Parathyroid adenoma (tissue), 2 donors: ENCODE data around the gene CTDSPL.

ENCODE experiments used
- H2AFZ ChIP-seq: fragments of 300-600 bp; sonication (generic); one replicate; pipeline ENCODE4 v1.7.0; 2017; ENCODE audit warnings: antibody characterized with exemption, mild to moderate bottlenecking
- H3K27ac ChIP-seq: fragments of 300-600 bp; sonication (generic); one replicate; pipeline ENCODE4 v1.7.0; 2017
- H3K27me3 ChIP-seq: fragments of 300-600 bp; sonication (generic); one replicate; pipeline ENCODE4 v1.7.0; 2017; ENCODE audit warnings: low read length; ENCODE audit not compliant: control insufficient read depth, insufficient read depth
- H3K36me3 ChIP-seq: fragments of 300-600 bp; sonication (generic); one replicate; pipeline ENCODE4 v1.7.0; 2017; ENCODE audit warnings: low read length; ENCODE audit not compliant: control insufficient read depth, insufficient read depth
- H3K4me1 ChIP-seq: fragments of 300-600 bp; sonication (generic); one replicate; pipeline ENCODE4 v1.7.0; 2017; ENCODE audit warnings: control low read depth
- H3K4me2 ChIP-seq: fragments of 300-600 bp; sonication (generic); one replicate; pipeline ENCODE4 v1.7.0; 2017; ENCODE audit warnings: low read length
- H3K4me3 ChIP-seq: fragments of 300-600 bp; sonication (generic); one replicate; pipeline ENCODE4 v1.7.0; 2017; ENCODE audit warnings: low read depth, low read length
- H3K79me2 ChIP-seq: fragments of 300-600 bp; sonication (generic); one replicate; pipeline ENCODE4 v1.7.0; 2017; ENCODE audit warnings: control low read depth
- H3K9ac ChIP-seq: fragments of 300-600 bp; sonication (generic); one replicate; pipeline ENCODE4 v1.7.0; 2017; ENCODE audit warnings: mild to moderate bottlenecking
- H3K9me3 ChIP-seq: fragments of 300-600 bp; sonication (generic); one replicate; pipeline ENCODE4 v1.7.0; 2017; ENCODE audit warnings: low read length; ENCODE audit not compliant: control insufficient read depth
- TF ChIP-seq, protein P1 (sequence below): fragments of 300-600 bp; sonication (generic); IDR thresholded peaks from one replicate; pipeline ENCODE4 v1.7.0; 2017; ENCODE audit warnings: antibody characterized with exemption, mild to moderate bottlenecking
- donor health status: primary hyperparathyroidism.

CTDSPL gene

DNA sequence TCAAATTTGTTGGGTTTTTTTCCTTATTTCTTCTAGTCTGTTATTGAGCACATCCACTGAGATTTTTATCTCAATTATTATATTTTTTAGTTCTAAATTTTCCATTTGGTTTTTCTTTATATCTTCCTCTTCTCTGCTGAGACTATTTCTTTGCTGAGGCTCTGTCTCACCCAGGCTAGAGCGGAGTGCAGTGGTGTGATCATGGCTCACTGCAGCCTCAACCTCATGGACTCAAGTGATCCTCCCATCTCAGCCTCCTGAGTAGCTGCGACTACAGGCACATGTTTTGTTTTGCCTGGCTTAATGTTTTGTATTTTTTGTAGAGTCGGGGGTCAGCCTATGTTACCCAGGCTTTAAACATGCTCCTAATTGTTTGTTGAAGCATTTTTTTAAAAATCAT lies 10.2 kb downstream of the CTDSPL start:
- Histone ChIP-seq H3K79me2 (peaks cover 52% of the 10 kb centered on the region), H3K27ac (no peak overlapping the region), H3K27me3 (no peaks in the 10 kb centered on the region), H3K9ac (no peak overlapping the region), H2AFZ (no peak overlapping the region), H3K4me2 (no peak overlapping the region), H3K4me1 (no peaks in the 10 kb centered on the region), H3K9me3 (no peaks in the 10 kb centered on the region), H3K36me3 (no peaks in the 10 kb centered on the region), H3K4me3 (no peak overlapping the region)
- TF ChIP-seq, protein P1, sequence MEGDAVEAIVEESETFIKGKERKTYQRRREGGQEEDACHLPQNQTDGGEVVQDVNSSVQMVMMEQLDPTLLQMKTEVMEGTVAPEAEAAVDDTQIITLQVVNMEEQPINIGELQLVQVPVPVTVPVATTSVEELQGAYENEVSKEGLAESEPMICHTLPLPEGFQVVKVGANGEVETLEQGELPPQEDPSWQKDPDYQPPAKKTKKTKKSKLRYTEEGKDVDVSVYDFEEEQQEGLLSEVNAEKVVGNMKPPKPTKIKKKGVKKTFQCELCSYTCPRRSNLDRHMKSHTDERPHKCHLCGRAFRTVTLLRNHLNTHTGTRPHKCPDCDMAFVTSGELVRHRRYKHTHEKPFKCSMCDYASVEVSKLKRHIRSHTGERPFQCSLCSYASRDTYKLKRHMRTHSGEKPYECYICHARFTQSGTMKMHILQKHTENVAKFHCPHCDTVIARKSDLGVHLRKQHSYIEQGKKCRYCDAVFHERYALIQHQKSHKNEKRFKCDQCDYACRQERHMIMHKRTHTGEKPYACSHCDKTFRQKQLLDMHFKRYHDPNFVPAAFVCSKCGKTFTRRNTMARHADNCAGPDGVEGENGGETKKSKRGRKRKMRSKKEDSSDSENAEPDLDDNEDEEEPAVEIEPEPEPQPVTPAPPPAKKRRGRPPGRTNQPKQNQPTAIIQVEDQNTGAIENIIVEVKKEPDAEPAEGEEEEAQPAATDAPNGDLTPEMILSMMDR: no peak

DNA sequence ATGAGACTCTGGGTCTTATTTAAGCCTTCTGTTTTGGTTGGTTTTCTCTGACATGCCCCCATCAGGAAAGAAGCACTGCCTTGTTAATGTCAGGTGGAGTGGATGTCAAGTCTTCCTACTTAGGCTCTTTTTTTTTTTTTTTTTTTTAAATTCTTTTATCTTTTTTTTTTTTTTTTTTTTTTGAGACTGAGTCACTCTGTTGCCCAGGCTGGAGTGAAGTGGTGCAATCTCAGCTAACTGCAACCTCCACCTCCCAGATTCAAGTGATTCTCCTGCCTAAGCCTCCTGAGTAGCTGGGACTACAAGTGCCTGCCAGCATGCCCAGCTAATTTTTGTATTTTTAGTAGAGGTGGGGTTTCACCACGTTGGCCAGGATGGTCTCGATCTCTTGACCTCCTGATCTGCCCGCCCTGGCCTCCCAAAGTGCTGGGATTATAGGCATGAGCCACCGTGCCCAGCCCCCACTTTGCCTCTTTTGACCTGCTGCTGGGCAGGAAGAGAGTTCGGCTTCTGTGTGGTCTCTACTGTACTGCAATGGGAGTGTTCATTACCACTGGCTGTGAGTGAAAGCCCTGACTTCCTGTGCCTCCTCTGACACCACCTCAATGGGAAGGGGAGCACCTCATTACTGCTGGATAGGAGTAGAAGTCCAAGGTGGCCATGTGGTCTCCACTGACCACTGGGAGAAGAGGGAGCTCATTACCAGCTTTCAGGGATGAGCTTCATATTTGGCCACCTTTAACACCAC lies 10.9 kb downstream of the CTDSPL start:
- Histone ChIP-seq H3K27me3 (no peaks in the 10 kb centered on the region), H3K36me3 (no peaks in the 10 kb centered on the region), H2AFZ (no peak overlapping the region), H3K9me3 (no peaks in the 10 kb centered on the region), H3K4me2 (no peak overlapping the region), H3K9ac (no peak overlapping the region), H3K4me1 (no peaks in the 10 kb centered on the region), H3K27ac (no peak overlapping the region), H3K79me2 (peaks cover 53% of the 10 kb centered on the region), H3K4me3 (no peak overlapping the region)
- TF ChIP-seq, protein P1: no peak

GRCh38 chr3:37876279-37876678 lies 14.6 kb downstream of the CTDSPL start:
- Histone ChIP-seq H3K27ac (no peak overlapping the region), H3K4me1 (no peaks in the 10 kb centered on the region), H3K79me2 (peaks cover 58% of the 10 kb centered on the region), H2AFZ (no peak overlapping the region), H3K4me2 (no peak overlapping the region), H3K9me3 (no peaks in the 10 kb centered on the region), H3K36me3 (no peaks in the 10 kb centered on the region), H3K4me3 (no peak overlapping the region), H3K9ac (no peak overlapping the region), H3K27me3 (no peaks in the 10 kb centered on the region)
- TF ChIP-seq, protein P1: no peak

GRCh38 chr3:37882711-37883110 lies 21.0 kb downstream of the CTDSPL start:
- TF ChIP-seq, protein P1: no peak
- Histone ChIP-seq H3K4me3 (no peak overlapping the region), H3K4me2 (no peak overlapping the region), H3K79me2 (peaks cover 28% of the 10 kb centered on the region), H3K9ac (no peak overlapping the region), H3K27me3 (no peaks in the 10 kb centered on the region), H3K27ac (no peak overlapping the region), H3K36me3 (no peaks in the 10 kb centered on the region), H3K9me3 (no peaks in the 10 kb centered on the region), H3K4me1 (peaks cover 9% of the 10 kb centered on the region), H2AFZ (no peak overlapping the region)

- Histone ChIP-seq H3K4me1 (peaks cover 9% of the 10 kb centered on the region), H3K4me2 (no peak overlapping the region), H3K4me3 (no peak overlapping the region), H3K9ac (no peak overlapping the region), H2AFZ (no peak overlapping the region), H3K27ac (no peak overlapping the region), H3K27me3 (no peaks in the 10 kb centered on the region), H3K36me3 (no peaks in the 10 kb centered on the region), H3K9me3 (no peaks in the 10 kb centered on the region), H3K79me2 (peaks cover 15% of the 10 kb centered on the region)
- TF ChIP-seq, protein P1: no peak
Measured at GRCh38 chr3:37885814-37886213, 24.1 kb downstream of the CTDSPL start.
